OCI-LY1 (cell line): ENCODE measurements around the gene KL.

Source experiments
- EZH2 ChIP-seq: fragments of 200-600 bp; sonication (generic), shearing (Covaris generic); IDR thresholded peaks from 2 replicates; pipeline ENCODE4 v1.8.0; 2017; ENCODE audit warnings: borderline replicate concordance, mixed run types, mild to moderate bottlenecking, antibody characterized with exemption, low read length, moderate library complexity, mixed read lengths
- TF ChIP-seq, protein P1 (sequence below): fragments of 200-600 bp; sonication (generic), shearing (Covaris generic); IDR thresholded peaks from 2 replicates; pipeline ENCODE4 v1.5.1; 2017; ENCODE audit warnings: mild to moderate bottlenecking, antibody characterized with exemption, low read length, moderate library complexity, mixed read lengths

DNA sequence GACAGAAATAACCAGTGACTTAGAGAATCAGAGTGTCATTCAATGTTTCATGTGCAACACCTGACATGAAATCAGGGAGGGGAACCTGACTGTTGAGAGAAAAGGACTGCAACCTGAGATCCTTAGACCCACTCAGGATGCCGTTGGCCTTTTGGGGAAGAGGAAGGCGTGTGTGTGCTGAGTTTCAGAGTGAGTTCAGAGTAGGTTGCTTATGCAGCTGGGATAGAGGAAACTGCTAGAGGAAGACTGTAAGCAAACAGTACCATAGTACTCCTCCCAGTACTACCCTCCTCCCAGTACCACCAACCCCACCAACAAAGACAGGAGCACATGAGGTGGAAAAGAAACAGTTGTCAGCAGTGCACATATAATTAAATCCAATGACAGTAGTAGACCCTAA is 63.7 kb downstream of the KL start:
- TF ChIP-seq, protein P1, sequence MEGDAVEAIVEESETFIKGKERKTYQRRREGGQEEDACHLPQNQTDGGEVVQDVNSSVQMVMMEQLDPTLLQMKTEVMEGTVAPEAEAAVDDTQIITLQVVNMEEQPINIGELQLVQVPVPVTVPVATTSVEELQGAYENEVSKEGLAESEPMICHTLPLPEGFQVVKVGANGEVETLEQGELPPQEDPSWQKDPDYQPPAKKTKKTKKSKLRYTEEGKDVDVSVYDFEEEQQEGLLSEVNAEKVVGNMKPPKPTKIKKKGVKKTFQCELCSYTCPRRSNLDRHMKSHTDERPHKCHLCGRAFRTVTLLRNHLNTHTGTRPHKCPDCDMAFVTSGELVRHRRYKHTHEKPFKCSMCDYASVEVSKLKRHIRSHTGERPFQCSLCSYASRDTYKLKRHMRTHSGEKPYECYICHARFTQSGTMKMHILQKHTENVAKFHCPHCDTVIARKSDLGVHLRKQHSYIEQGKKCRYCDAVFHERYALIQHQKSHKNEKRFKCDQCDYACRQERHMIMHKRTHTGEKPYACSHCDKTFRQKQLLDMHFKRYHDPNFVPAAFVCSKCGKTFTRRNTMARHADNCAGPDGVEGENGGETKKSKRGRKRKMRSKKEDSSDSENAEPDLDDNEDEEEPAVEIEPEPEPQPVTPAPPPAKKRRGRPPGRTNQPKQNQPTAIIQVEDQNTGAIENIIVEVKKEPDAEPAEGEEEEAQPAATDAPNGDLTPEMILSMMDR, result no peak
- TF ChIP-seq EZH2, result no peak
